COLO668 (cell line): ENCODE data around the gene CDH1.

ENCODE experiments used
- DNase-seq: peaks from one replicate; lab custom pipeline; 2025; ENCODE audit not compliant: unreplicated experiment; lab: John Stamatoyannopoulos, UW

Gene CDH1

DNA sequence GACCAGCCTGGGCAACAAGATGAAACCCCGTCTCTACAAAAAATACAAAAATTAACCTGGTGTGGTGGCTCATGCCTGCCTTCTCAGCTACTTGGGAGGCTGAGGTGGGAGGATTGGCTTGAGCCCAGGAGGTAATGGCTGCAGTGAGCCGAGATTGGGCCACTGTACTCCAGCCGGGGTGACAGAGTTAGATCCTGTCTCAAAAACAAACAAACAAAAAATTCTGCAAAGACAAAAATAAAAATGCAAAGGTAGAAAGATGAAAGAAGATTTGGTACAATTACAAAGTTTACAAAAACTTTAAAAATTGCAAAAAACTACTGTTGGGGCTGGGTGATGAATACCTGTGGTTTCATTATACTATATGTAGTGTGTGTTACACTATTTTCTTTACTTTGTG is 5.5 kb upstream of the CDH1 start:
- no peak for DNase-seq

DNA sequence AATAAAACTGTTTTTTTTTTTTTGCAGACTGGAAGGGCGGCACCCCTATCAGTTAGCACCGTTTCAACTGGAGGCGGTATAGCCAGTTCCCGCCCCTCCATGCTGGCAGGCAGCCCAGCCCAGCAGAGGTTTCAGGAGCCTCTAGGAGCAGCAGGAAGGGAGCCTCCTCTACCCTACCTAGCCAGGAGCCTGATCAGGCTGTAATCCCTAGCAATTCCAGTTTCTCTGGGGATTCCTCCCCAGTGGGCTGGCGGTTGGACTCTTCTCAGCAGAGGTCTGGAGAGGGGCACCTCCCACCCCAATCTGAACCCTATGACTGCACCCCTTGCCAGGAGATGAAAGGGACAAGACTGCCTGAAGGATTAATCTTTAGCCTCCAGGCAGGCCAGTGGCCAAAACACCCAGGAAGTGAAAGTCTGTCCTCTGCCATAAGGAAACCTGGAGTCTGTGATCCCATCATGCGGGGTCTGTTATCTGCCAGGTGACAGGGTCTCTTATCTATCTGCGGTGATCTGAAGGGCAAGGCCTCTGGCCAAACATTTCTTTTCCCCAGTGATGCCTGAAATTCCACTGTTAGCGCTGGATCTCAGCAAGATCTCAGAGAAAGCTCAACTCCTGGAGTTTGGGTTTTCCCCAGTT is 4.9 kb upstream of the CDH1 start:
- peak; percentile 70 for DNase-seq

DNA sequence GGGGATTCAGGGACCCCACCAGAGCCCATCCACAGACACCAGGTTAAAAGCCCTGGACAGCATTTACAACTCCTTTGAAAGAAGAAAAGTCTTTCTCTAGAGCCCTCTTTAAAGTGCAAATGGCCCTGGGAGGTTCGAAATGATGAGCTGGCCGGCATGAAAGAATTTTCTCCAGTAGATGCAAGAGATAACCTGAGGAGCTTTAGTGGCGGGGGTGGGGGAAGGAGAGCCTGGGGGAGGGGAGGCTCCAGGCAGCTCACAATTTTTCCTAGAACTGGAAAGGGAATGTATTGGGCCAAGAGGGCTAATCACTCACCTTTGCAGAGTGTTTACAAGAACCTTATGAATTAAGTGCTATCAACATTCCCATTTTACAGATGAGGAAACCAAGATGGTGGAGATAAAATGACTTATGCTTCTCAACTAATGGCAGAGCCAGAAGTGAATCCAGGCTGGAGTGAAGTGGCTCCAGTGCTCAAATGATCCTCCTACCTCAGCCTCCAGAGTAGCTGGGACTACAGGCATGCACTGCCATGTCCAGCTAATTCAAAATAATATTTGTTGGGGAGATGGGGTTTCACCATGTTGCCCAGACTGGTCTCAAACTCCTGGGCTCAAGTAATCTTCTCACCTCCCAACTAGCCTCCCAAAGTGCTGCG is 4.2 kb upstream of the CDH1 start:
- DNase-seq = no peak

DNA sequence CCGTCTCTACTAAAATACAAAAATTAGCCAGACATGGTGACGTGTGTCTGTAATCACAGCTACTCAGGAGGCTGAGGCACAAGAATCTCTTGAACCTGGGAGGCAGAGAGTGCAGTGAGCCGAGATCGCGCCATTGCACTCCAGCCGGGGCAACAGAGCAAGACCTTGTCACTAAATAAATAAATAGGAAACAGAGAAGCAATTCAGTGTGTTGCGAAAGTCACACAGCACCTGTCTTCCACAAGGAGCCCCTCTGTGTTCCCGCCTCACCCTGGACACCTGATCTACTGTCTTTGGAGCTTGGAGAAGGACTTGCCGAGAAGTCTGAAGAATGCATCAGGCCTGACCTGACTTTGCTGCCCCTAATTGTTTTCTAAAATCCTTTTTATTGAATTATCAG is 3.5 kb upstream of the CDH1 start:
- no peak for DNase-seq

DNA sequence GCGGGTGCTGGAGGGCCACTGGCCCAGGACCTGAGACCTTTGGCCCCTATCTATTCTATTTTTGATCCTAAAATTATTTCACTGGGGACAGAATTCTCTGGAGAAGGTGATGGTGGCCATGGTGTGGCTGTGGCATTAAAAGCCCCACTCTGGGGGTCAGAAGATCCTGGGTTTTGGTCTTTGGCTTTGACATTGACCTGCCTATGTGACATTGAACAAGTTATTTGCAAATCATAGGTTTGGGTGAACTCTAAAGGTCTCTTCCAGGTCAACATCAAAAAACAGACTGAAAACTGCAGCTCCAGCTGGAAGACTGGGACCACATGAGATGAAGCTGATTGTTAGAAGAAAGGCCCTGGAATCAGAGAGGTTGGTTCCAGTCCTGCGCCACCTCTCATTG is 2.3 kb upstream of the CDH1 start:
- no peak for DNase-seq

DNA sequence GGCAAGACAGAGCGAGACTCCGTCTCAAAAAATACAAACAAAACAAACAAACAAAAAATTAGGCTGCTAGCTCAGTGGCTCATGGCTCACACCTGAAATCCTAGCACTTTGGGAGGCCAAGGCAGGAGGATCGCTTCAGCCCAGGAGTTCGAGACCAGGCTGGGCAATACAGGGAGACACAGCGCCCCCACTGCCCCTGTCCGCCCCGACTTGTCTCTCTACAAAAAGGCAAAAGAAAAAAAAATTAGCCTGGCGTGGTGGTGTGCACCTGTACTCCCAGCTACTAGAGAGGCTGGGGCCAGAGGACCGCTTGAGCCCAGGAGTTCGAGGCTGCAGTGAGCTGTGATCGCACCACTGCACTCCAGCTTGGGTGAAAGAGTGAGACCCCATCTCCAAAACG is 531 bp upstream of the CDH1 start:
- DNase-seq = no peak

DNA sequence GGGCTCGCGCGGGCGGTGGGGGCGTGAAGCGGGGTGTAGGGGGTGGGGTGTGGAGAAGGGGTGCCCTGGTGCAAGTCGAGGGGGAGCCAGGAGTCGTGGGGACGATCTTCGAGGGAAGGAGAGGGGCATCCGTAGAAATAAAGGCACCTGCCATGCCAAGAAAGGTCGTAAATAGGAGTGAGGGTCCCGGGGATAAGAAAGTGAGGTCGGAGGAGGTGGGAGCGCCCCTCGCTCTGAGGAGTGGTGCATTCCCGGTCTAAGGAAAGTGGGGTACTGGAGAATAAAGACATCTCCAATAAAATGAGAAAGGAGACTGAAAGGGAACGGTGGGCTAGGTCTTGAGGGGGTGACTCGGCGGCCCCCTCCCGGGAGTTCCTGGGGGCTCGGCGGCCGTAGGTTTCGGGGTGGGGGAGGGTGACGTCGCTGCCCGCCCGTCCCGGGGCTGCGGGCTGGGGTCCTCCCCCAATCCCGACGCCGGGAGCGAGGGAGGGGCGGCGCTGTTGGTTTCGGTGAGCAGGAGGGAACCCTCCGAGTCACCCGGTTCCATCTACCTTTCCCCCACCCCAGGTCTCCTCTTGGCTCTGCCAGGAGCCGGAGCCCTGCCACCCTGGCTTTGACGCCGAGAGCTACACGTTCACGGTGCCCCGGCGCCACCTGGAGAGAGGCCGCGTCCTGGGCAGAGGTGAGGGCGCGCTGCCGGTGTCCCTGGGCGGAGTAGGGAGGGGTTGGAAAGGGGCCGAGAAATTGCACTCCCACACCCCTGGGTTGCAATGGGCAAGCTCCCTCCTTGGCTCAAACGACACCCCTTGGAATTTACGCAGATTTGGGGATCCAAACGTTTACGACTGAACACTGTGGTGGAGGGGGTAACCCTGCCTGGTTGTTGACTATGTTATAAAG is 888 bp downstream of the CDH1 start:
- peak; percentile 85 for DNase-seq

DNA sequence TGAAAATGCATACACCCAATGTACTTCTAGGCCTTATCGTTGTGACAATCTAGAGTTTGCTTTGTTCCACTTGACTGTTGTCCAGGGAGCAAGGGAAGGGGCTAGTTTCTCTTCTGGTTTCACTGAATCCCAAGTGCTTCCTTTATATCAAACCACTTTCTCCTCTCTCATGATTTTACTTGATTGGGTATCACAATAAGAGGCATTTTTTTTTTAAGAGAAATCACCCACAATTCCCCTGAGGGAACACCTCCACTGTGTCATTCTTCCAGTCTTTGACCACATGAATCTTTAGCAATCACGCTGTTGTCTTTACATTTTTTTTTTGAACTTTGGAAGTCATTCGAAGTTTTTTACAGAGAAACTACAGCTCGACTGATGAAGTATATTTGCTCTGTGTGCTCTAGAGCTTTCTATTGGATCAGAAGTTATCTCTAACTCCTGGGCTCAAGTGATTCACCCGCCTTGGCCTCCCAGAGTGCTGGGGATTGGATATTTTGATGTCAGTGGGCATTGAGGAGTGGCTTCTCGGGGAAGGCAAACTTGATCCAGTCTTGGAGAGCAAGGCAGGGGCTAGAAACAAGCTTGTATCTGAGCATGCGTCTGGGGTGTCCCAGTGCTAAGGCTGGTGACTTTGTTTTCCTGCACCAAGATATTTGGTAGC is 3.0 kb downstream of the CDH1 start:
- DNase-seq = no peak

DNA sequence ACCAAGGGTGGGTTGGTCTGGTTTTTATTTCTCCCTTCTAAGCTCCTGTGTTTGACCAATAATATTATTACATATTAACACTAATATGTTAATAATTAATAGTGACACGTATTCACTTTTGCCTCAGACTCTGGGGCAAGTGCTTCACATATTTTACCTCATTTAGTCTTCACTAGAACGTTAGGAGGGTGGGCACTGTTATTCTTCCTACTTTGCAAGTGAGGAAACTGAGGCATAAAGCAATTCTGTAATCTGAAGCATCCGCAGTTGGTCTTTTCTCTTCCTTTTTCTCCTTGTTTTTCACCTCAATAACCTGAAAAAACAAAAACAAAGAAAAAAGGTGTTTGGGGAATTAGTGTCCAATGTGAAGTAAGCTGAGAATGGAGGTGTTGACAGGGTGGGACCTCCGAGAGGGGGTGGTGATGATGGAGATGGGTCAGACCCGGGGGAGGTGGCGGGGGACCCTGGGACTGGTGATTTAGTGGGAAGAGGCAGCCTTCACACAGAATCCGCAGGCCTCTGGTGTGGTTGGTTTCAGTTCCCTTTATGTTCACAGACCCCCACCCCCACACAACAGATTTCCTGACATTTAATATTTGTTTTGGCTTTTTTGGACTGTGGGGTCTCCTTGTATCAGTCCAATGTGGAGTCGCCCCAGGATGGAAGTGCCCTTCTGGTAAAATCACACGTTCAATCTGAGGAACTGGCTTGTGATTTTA is 3.7 kb downstream of the CDH1 start:
- DNase-seq = no peak

DNA sequence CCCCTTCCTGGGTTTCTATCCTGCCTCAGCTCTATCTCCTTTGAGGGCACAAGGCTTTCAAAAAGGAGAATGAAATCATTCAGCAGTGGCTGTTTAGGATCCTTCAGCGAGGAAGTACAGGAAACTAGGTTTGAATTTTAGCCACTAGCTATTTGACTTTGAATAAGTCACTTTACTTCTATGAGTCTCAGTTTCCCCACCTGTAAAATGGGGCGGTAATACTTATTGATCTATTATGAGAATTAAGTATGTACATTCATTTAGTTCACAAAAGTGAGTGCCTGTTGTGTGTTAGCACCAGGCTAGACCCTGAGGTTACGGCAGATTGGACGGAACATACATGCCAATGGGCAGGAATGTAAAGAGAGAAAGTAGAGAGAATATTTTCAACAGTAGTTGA is 6.6 kb downstream of the CDH1 start:
- no peak for DNase-seq

DNA sequence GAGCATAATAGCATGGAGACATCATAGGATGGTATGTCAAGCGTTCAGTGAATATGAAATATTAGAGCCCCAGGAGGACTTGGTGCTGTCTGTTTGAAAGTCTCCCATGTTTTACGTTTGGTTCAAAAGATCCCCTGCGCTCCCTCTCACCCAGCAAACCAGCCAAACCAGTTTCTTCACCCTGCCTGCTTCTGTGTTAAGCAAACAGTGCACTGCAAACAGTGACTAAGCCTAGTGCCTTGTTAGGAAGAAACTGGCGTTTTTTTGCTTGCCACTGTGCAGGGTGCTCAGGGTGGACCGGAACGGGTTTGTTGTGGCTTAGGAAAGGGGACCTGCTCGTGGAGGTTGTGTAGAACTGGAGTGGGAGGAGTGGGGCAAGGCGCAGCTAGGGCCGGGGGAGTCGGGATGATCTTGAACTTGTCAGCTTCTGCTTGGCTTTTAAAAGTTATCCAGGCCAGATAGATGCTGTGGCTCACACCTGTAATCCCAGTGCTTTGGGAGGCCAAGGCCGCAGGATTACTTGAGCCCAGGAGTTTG is 7.7 kb downstream of the CDH1 start:
- peak; percentile 90 for DNase-seq

DNA sequence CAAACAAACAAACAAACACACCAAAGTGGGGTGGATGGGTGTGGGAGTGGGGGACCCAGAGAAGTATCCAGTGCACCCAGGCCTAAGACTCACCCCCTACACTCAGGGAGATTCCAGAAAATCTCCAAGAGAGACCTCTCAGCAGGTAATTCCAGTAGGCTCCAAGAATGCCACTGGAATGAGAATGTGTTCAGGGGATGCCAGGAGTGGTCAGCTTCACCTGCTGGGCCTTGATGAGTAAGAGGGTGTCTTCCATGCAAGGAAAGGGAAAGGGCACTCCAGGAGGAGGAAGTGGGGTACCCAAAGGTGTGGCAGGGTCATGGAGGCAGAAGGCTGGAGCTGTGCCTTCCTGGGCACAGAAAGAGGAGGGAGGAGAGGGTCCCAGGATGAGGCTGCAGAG is 9.9 kb downstream of the CDH1 start:
- DNase-seq = no peak

DNA sequence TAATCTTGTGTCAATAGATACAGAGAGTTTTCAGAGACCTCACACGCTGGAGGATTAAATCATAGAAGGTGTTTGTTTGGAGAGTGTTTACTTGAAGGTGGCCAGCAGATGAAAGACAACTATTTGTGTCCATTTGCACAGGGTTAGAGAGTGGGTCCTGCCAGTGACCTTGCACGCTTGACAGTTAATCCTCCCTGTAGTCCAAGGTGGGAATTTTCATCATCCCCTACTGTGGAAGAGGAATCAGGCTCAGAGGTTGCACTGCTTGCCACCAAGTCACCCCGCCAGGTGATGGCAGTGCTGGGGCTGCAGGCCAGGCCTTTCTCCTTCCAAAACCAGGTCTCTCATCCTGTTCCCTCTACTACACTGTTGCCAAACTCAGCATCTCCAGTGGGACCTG is 12.3 kb downstream of the CDH1 start:
- peak; percentile 19 for DNase-seq

DNA sequence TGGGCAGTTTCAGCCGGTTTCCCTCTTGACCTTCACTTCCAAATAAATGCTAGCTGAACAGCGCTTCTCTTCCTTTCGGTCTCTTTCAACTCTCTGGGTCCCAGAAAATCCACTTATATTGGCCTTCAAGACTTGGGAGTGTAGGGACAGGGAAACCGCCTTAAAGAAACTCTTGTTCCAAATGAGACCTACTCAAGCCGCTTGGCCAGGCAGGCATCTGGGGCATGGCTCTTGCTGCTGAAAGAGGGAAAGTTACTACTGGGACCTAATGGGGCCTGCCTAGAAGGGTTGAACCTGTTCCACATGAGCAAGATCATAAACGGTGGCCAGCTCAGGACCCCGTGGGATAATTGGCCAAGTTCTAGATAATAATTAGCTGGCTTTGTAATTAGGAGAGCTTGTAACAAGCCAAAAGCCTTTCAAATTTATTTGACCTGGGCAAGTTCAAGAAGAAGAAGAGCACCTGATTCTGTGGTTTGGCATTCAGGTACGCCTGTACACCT is 13.2 kb downstream of the CDH1 start:
- no peak for DNase-seq

DNA sequence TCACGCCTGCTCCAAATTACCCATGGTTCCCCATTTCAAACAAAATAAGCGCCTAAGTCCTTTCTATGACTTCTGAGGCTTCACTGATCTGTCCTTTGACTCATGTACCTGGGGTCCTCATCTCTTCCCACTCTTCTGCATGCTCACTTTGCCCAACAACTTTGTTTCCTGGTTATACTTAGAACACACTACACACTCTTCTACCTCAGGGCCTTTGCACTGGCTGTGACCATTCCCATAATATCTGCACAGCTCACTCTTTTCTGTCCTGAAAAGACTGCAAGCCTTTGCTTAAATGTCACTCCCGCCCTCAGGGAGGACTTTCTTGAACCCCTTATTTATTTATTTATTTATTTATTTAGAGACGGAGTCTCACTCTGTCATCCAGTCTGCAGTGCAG is 14.1 kb downstream of the CDH1 start:
- no peak for DNase-seq

DNA sequence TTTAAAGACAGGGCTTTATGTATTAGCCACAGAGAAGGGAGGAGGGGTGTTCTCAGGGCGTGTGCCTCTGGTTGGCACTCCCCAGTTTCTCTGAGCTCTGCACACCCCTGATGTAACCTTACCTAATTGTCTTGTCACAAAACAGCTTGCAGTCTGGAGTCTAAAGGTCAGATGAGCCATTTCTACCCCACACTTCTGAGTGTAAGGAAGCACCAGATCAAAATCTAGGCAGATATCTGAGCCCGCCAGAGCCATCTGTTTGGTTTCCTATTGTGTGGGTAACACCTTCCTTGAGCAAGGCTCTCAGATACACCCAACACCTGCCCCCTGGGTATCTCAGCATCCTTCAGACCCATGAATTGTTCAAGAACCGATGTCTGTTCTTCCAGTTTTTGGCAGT is 15.5 kb downstream of the CDH1 start:
- peak; percentile 49 for DNase-seq

DNA sequence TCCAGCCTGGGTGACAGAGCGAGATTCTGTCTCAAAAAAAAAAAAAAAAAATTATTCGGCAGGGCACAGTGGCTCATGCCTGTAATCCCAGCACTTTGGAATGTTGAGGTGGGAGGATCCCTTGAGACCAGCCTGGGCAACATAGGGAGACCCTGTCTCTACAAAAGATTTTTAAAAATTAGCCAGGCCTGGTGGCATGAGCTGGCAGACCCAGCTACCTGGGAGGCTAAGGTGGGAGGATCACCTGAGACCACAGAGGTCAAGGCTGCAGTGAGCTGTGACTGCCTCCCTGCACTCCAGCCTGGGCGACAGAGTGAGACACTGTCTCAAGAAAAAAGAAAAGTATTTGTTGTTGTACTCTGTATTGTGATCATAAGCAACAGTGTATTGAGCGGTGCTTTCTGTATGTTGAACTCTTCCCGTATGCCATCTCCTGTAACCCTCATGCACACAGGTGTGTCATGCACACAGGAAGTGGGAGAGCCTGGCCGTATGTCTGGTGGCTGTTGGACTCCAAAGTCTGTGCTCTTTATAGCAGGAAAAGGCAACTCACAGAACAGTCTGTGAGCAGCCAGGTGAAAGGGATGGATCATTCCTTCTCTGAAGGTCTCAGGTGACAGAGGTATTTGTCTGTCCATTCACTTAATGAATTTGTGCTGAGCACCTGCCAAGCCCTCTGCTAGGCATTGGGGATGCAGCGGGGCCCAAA is 17.1 kb downstream of the CDH1 start:
- peak; percentile 58 for DNase-seq

DNA sequence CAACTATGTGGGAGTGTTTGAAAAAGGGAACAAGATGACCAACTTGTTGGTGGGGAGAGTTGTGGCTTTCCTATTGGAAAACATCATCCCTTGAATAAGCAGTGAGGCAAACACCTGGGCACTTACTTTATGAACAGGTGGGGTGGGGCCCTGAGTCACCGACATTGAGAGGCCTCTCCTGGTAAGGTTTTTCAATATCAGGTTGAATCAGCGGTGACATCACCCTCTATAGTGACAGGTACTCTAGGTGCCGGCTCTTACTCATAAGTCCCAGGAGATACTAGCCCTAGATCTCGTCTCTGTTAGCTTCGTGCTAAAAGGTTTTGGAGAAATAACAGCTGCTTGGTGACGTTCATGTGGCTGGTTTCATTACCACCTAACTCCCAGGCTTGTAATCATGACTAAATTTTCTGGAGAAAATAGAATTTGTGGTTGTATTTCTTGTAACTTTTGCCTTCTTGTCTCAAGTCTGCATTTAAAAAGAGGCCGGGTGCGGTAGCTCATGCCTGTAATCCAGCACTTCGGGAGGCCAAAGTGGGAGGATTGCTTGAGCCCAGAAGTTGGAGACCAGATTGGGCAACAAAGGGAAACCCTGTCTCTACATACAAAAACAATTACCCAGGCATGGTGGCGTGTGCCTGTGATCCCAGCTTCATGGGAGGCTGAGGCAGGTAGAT is 19.3 kb downstream of the CDH1 start:
- DNase-seq = peak; percentile 89

DNA sequence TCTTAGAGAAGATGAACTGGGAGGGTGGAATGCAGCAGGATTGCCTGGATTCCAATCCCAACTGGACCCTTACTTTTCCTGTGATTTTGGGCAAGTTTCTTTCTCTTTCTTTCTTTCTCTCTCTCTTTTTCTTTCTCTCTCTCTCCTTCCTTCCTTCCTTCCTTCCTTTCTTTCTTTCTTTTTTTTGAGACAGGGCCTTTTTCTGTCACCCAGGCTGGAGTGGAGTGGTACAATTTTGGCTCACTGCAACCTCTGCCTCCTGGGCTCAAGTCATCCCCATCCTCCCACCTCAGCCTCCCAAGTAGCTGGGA is 20.5 kb downstream of the CDH1 start:
- DNase-seq = no peak
